Activated effector memory CD4-positive, alpha-beta T cell treated with Interleukin-2 at 50 U/mL for 16 hours (primary cell): Measurements from ENCODE around the gene TTBK1.

ENCODE experiments used
- DNase-seq: peaks from one replicate; pipeline ENCODE4 v3.0.0-alpha.2; 2020

Gene TTBK1

DNA sequence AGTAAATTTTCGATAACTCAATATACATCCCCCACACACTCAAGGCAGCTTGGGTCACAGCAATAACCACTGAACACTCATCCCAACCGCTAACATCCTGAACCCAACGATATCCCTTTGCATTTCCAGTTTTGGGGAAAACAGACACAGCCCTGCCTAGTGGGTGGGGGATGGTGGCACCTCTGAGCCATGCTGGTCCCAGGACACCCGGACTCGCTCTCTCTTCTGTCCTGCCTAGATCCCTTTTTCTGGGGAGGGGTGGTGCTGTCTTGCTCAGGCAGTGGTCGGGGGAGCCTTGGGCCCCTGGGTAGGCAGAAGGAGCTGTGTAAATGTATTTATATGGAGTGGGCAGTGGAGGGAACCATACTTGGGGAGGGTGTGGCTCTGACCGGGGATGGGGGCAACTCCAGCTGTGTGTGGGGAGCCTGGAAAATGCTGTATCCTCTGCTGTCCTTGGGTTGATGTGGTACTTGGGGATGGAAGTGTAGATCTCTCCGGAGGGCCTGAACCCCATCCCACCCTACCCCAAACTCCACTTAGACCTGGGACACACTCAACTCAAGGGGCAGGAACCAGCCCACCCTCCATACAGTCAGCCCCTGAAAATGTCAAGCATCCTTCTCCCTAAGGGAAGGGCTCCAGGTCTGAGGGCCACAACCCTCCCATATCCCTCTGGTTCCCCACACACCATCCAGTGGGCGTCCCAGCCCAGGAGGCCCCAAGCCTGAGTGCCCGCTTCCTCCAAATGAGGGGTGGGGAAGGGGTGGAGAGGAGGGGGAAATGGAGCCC is 31.0 kb downstream of the TTBK1 start:
- no peak for DNase-seq

DNA sequence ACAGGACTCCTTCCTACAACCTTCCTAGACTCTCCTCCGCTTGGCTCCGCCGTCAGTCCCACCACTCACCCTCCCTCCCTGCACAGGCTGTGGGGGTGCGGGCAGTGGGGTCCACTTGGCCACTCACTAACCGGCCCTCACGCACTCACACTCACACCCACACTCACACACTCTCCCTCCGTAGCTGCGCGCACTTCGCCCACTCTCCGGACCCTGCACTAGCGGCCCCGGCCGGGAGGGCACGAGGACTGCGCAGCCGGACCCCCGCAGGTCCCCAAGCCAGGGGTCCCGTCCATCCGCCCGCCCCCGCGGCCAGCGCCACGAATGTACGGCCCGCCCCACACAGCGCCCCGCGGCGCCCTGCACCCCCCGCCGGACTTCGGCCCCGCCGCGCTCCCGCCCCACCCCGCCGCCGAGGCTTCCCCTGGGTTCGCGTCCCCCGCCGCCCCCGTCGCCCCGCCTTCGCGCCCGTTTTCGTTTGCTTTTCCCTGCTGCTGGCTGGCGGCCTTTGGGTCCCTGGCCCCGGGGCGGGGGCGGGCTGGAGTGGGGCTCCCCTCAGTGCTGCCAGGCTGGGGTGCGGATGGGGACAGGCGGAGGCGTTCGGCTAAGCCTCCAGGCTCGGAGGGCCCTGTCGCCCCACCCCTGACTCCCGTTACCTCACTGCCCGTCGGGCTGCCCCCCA is 31.8 kb downstream of the TTBK1 start:
- DNase-seq = peak; percentile 11

DNA sequence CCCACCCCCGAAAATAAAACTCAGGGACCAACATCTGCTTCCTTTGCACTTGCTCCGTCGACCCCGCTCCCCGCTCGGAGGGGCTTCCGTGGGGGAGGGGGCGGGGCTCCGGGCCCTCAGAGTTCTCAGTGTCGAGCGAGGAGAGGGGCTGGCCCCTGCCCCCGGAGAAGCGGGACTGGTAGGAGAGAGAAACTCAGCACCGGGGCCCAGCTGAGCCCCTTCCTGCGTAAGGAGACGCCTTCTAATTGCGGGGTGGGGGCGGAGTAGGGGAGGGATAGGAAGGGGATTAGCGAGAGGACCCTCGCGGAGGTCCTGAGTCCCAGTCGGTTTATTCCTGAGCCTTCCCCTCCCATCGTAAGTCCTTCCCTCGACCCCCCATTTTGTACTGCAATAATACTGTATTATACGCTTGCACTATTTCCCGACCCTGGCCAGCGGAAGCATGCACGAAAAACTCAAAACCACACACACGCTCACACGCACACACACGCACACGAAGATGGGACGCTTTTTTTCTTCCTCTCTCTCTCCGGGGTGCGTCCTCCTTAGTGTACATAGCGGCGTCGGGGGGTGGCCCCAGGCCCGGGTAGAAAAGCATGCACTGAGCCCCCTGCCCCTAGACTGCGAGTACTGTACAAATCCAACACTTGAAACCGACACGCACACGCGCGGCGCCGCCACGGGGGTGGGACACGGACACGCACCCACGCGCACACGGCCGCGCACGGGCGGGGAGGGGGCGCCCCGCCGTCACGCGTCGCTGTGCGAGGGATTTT is 32.7 kb downstream of the TTBK1 start:
- peak; percentile 42 for DNase-seq

DNA sequence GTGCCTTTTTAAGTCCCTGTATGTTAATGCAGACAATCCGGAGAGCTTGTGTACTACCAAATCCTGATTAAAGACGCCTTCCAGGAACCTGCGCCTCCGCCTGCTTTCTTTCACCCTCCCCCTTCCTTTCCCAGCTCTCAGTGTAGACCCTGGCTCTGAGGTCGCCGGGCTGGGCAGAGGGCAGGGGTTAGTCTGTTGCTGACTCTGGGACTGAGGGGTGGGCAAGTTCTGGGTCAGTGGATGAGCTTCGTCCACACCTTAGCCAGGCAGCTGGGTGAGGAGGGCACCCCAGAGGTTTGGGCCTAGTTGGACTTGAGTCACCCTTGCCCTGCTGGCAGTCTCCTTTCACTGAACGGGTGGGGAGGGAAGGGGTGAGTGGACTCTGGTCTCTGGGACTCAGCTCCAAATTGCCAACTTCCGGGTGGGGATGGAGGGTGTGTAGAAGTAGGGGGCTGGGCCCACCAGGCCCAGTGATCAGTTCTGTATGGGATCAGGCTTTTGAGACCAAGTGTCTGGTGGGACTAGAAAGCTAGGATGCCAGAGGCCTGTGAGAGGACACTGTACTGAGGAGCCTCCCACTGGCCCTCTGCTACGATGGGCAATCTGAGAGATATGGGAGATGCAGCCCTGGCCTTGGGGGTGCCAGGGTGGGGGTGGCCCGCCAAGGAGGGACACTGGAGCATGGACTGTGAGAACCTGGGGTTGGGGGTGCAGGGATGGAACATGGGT is 33.5 kb downstream of the TTBK1 start:
- no peak for DNase-seq

DNA sequence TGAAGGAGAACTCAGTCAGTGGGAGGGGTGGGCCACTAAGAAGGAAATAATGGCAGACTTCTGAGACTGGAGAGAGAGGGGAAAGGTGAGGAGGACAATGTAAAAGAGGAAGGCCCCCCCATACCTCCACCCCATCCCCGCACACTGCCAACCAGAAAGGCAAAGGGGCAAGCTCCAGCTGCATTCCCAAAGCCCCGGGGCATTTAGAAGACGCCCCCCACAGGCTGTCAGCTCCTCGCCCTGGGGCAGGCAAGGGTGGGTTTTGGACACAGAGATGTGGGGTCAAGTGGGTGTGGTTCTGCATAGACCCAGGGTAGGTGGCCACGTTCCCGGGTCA is 34.0 kb downstream of the TTBK1 start:
- no peak for DNase-seq

DNA sequence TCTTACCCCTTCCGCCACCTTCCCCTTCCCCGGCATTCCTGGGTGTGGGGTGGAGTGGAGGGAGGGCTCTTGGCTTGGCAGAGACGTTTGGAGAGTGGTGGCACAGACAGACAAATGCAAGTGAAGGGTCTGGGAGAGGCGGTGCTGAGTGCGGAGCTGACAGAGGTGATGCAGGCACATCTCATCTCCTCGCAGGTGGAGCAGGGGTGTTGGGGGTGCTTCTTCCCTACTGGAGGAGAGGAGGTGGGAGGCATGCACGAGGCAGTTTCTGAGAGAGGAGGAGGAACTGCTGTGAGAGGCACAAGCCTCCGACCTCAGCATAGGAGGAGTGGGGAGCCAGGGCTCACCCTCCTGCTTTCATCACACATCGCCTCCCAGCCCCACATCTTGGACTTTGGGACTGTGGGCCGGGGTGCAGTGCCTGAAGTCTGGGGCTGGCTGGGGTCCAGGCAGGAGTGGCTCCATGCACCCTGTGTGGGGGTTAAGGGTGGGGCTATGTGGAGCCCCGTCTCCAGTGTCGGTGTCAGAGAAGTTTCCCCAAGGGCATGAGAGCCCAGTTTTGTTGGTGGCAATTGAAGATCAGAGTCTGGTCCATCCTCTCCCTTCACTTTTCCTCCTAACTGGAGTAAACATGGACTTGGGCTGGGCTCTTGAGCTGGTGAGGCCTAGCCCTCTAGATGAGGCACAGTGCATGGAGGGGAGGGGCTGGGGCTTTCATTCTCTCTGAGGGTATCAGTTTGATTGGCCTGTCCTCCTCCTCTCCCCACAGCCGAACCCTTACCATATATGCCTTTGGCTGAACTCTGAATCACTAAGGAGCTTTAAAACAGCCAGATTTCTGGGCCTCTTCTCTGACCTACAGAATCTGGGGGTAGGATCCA is 34.6 kb downstream of the TTBK1 start:
- DNase-seq = no peak

DNA sequence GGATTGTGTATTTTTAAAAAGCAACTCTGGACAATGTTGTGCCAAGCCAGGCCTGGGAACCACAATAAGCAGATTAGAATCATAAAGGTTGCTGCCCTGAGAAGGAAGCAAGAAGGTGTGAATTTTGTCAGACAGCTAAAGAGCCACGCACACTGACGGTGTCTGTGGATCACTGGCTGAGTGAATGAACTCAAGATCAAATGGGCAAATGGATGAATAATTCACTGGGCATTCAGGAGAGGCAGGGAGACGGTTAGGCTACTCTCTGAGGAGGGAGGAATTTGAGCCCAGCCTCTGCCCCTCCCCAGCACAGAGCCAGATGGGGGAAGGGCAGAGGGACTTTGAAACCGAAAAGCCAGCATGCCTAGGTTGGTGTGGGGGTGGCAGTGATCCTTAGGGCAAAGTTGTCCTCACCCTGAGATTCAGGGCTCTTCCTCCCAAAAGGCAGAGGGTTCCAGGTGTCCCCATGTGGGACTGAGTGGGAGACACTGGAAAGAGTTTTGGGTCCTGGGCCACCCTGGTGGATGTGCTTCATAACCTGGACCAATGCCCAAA is 35.3 kb downstream of the TTBK1 start:
- DNase-seq = no peak

DNA sequence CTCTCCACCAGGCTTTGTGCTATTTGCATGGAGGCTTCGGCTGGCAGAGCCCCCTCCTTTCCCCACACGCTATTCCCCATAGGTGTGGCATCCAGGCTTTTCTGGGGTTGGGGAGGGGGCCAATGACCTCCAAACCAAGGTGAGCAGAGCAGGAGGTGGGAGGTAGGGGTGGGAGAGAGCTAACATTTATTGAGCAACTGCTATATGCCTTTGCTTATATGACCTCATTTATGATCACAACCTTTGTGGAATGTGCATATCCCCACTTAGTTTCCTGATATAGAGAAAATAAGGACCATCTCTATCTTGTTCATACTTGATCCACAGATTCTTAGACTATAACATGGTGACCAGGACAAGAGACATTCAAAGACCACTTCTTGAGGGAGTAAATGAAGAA is 37.0 kb downstream of the TTBK1 start:
- DNase-seq = no peak

DNA sequence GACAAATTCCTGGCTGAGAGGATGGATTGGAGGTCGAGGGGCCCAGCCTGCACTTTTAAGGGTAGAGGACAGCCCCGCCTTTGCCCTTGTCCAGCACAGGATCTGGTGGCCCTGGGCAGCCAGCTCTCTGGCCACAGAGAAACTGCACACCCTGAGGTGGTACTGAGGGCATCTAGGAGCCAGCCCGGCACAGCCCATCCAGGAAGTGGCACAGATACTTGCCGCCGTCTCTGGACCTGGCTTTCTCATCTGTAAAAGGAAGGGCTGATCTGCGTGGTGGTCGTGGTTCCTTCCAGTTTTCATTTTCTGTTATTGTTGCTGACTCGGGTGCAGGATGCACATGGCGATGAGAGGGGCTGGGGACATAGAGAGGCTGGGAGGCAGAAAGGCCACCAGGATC is 38.8 kb downstream of the TTBK1 start:
- DNase-seq = no peak

DNA sequence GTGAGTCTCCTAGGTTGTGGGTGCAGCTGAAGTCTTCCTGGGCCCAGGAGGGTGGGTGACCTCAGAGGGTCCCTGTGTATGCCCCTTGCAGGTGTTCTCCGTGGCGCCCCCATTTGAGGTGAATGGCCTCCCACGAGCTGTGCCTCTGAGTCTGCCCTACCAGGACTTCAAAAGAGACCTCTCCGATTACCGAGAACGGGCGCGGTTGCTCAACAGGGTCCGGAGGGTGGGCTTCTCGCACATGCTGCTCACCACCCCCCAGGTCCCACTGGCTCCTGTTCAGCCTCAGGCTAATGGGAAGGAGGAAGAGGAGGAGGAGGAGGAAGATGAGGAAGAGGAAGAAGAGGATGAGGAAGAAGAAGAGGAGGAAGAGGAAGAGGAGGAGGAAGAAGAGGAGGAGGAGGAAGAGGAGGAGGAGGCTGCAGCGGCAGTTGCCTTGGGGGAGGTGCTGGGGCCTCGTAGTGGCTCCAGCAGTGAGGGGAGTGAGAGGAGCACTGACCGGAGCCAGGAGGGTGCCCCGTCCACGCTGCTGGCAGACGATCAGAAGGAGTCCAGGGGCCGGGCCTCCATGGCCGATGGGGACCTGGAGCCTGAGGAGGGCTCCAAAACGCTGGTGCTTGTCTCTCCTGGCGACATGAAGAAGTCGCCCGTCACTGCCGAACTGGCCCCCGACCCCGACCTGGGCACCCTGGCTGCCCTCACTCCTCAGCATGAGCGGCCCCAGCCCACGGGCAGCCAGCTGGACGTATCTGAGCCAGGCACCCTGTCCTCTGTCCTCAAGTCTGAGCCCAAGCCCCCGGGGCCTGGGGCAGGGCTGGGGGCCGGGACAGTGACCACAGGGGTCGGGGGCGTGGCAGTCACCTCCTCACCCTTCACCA is 39.6 kb downstream of the TTBK1 start:
- DNase-seq = no peak

DNA sequence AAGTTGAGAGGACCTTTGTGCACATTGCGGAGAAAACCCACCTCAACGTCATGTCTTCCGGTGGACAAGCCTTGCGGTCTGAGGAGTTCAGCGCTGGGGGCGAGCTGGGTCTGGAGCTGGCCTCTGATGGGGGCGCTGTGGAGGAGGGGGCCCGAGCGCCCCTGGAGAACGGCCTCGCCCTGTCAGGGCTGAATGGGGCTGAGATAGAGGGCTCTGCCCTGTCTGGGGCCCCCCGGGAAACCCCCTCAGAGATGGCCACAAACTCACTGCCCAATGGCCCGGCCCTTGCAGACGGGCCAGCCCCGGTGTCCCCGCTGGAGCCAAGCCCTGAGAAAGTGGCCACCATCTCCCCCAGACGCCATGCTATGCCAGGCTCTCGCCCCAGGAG is 40.2 kb downstream of the TTBK1 start:
- DNase-seq = no peak

DNA sequence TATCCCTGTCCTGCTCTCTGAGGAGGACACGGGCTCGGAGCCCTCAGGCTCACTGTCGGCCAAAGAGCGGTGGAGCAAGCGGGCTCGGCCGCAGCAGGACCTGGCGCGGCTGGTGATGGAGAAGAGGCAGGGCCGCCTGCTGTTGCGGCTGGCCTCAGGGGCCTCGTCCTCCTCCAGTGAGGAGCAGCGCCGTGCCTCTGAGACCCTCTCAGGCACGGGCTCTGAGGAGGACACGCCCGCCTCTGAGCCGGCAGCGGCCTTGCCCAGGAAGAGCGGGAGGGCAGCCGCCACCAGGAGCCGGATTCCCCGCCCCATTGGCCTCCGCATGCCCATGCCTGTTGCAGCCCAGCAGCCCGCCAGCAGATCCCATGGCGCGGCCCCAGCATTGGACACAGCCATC is 40.6 kb downstream of the TTBK1 start:
- no peak for DNase-seq

DNA sequence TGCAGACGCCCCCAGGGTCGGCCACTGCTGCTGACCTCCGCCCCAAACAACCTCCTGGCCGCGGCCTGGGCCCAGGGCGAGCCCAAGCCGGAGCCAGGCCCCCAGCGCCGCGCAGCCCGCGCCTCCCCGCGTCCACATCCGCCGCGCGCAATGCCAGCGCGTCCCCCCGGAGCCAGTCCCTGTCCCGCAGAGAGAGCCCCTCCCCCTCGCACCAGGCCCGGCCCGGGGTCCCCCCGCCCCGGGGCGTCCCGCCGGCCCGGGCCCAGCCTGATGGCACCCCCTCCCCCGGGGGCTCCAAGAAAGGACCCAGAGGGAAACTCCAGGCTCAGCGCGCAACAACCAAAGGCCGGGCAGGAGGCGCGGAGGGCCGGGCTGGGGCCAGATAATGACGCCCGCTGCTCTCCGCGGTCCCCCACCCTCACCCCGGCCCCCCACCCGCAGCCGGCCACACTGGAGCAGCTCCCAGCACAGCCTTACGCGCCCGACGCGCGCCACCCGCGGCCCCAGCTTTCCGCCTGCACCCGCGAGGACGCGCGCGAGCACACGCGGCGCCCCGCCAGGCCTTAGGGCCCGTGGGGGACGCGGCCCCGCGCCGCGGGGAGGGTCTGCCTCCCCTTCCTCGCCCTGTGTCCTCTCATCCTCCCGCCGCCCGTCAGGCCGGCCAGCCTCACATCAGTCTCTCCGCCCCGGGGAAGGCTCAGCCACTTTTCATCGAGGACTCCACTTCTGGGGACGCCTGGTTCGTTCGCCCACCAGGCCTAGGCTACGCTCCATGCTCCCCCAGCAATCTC is 41.9 kb downstream of the TTBK1 start:
- DNase-seq = no peak

DNA sequence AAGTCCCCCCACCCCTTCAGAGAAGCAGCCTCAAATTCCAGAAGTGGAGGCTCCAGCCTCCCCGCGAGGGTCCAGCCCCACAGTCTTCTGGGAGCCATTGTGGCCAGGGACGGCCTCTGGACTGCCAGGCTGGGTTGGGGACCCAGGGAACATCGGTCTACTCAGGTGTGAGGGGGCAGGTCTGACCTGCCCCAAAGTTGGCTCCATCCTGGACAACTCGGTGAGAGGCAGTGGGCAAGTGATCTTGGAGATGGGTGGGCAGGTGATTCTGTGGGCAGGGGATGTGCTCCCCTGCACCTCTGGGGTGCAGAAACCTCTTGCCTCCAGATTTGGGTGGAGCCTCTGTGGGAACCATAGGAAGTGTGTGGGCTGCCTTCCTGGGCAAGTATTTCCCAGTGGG is 42.6 kb downstream of the TTBK1 start:
- DNase-seq = no peak

DNA sequence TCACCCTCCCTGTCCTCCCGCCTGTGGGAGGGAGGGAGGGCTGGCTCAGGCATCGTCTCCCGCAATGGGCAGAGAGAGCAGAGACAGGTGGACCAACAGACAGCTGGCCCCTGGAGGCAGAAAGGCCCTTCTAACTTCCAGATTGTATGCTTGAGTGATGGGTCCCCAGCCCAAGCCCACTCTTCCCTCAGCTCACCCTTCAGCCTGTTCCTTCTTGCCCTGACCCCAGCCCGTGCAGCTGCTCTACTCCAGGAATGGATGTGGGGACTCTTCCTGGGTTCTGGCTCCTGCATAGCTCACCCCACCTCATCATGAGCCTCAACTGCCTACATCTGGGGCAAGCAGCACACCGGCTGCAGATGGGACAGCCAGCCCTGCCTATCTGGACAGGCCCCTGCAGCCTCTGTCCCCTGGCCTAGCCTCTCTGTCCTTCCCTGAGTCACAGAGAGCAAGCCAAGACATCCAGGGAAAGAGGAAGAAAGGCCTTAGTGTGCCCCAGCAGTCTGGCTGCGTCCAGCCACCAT is 43.2 kb downstream of the TTBK1 start:
- no peak for DNase-seq

DNA sequence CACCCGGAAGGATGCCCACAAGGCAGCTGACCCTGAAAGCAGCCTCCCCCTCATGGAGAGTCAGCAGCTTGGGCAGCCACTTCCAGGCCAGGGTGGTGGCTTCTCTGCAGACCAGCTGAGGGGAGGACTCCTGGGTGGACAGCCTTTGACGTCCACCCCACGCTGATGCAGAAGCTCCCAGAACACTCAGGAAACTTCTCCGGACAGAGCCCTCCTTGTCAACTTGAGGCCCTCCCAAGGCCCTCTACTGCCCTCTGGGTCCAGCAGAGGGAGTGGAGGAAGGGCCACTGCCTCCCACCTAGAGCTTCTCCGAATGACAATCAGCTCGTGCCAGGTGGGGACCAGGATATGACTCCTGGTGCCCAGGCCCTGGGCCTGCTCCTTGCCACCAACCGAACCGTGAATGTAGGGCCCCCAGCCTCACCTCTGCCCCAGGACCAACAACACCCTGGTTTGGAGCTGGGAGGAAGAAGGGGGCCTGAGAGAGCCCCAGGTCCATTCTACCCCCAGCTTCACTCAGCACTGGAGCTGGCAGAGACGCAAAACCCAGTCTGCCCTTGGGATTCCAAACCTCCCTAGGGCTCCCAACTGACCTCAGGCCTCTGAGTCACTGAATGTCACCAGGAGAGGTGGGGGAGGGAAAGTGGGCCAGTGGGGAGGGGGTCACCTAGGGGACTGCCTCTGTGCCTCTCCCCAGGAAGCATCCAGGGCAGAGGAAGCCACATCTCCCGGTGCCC is 43.9 kb downstream of the TTBK1 start:
- DNase-seq = no peak

DNA sequence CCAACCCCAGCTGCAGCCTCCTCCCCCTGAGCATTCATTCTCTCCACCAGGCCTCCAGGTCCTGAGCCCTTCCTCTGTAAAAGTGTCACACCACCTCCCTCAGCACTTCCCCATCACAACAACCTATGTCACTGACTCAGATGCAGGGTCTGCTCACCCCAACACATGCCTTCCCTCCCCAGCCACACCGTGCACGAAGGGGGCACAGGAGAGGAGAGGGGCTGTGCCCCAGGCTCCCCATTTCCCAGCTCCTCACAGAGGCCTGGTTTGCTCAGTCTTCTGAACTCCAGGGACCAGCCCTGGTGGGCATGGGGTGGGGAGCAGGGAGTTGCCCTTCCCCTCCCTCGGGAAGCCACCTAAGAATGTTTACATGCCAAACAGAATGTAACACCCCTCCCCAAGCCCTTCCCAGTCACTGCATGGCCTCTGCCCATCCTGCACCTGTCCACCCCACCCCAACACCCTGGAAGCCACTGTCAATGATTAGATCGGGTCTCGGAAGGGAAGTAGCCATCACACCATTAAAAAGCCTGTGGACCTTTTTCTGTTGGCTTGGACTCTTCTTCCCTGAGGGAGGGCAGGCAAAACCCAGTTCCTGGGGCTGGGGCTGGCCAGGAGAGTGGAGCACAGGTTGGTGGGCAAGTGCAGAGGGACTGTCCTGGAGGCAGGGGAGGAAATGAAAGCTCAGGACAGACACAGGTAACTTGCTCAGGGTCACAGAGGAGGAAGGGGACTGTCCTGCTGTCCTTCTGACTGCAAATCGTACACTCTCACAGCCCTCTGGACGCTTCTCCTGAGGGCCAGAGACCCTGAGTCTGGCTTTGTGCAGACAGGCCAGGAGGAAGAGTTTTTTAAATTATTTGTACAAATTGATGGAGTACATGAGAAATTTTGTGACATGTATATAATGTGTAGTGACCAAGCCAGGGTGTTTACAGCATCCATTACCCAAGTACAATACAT is 44.7 kb downstream of the TTBK1 start:
- no peak for DNase-seq
